ENCODE data around the gene CDH4.

GRCh38 chr20:61855286-61855685 lies 603.2 kb downstream of the CDH4 start:
- no peak for TF ChIP-seq CTCF (IDR thresholded peaks at IDR 0.05)
- no peak for TF ChIP-seq POLR2A (IDR thresholded peaks at IDR 0.05)
